Neural crest cell (in vitro differentiated cells): ENCODE results near the gene INO80. TPM values are rescaled to one million over a fixed set of nuclear protein-coding genes. Genes with fewer than 3 reads are reported as not detected.
A peak's percentile ranks its signal among the peaks of the same experiment; 100 is the strongest.

ENCODE experiments used
- DNase-seq: peaks from one replicate; pipeline ENCODE4 v3.0.0; 2021; ENCODE audit warnings: low read depth, mixed read lengths, low spot score
- H3K27ac Mint-ChIP-seq: one replicate; pipeline ENCODE4 v1.8.0; 2021; ENCODE audit warnings: mild to moderate bottlenecking, mixed read lengths; ENCODE audit not compliant: unreplicated experiment
- H3K27me3 Mint-ChIP-seq: 2 replicates; pipeline ENCODE4 v1.8.0; 2021; ENCODE audit warnings: low read depth, mild to moderate bottlenecking, mixed read lengths
- H3K36me3 Mint-ChIP-seq: 2 replicates; pipeline ENCODE4 v1.8.0; 2021; ENCODE audit warnings: low read depth, mild to moderate bottlenecking, mixed read lengths
- H3K4me1 Mint-ChIP-seq: 2 replicates; pipeline ENCODE4 v1.8.0; 2021; ENCODE audit warnings: mixed read lengths
- H3K4me3 Mint-ChIP-seq: one replicate; pipeline ENCODE4 v1.8.0; 2021; ENCODE audit warnings: mild to moderate bottlenecking, mixed read lengths
- H3K9me3 Mint-ChIP-seq: 2 replicates; pipeline ENCODE4 v1.8.0; 2021; ENCODE audit warnings: mixed read lengths
- total RNA-seq: library from RNA; stranded (reverse); gene quantifications from 2 replicates; pipeline ENCODE4 v1.2.1, GENCODE V29; 2021
- TF ChIP-seq, protein P1 (sequence below): fragments of 200-600 bp; sonication (generic); conservative IDR thresholded peaks from 2 replicates; pipeline ENCODE4 v1.5.0; 2021; ENCODE audit warnings: antibody characterized with exemption, mild to moderate bottlenecking

INO80 gene
- total RNA-seq, 1 donor from 2014 or later, result 18.5 TPM

DNA sequence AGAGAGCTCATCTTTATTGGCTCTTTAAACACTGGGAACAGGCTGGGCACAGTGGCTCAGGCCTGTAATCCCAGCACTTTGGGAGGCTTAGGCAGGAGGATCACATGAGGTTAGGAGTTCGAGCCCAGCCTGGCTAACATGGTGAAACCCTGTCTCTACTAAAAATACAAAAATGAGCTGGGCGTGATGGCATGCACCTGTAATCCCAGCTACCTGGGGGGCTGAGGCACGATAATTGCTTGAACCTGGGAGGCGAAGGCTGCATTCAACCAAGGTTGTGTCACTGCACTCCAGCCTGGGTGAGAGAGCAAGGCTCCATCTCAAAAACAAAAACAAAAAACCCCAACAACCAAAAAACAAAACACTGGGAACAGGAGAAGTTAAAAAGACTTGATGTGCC is 90.7 kb downstream of the INO80 start:
- no peaks in the 10 kb centered on the region for H3K4me1 Mint-ChIP-seq
- TF ChIP-seq, protein P1, sequence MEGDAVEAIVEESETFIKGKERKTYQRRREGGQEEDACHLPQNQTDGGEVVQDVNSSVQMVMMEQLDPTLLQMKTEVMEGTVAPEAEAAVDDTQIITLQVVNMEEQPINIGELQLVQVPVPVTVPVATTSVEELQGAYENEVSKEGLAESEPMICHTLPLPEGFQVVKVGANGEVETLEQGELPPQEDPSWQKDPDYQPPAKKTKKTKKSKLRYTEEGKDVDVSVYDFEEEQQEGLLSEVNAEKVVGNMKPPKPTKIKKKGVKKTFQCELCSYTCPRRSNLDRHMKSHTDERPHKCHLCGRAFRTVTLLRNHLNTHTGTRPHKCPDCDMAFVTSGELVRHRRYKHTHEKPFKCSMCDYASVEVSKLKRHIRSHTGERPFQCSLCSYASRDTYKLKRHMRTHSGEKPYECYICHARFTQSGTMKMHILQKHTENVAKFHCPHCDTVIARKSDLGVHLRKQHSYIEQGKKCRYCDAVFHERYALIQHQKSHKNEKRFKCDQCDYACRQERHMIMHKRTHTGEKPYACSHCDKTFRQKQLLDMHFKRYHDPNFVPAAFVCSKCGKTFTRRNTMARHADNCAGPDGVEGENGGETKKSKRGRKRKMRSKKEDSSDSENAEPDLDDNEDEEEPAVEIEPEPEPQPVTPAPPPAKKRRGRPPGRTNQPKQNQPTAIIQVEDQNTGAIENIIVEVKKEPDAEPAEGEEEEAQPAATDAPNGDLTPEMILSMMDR, result no peak
- no peaks in the 10 kb centered on the region for H3K9me3 Mint-ChIP-seq
- no peak for DNase-seq
- no peak overlapping the region for H3K4me3 Mint-ChIP-seq
- H3K27ac Mint-ChIP-seq, result no peak overlapping the region
- H3K27me3 Mint-ChIP-seq, result no peaks in the 10 kb centered on the region
- H3K36me3 Mint-ChIP-seq, result no peaks in the 10 kb centered on the region

DNA sequence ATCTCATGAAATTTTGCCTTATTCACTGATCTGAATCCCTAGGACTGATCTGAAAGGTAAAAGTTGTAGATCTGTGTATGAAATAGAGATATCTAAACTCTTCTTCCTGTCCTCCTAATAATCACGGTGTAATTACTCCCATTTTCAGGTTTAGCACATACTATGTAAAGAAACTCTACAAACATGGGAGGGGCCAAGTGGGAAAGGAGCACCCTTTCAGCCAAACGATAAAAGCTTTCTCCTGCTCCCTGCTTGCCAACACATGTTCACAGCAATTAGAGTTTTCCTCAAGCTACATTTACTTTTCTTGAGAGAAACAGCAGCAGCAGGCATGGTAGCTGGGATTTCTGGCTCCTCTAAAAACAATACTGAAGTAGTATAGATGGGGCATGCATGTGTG is 91.2 kb downstream of the INO80 start:
- no peak for DNase-seq
- no peaks in the 10 kb centered on the region for H3K36me3 Mint-ChIP-seq
- no peak overlapping the region for H3K27ac Mint-ChIP-seq
- no peaks in the 10 kb centered on the region for H3K9me3 Mint-ChIP-seq
- H3K27me3 Mint-ChIP-seq, result no peaks in the 10 kb centered on the region
- H3K4me1 Mint-ChIP-seq, result no peaks in the 10 kb centered on the region
- H3K4me3 Mint-ChIP-seq, result no peak overlapping the region
- TF ChIP-seq, protein P1, result no peak

DNA sequence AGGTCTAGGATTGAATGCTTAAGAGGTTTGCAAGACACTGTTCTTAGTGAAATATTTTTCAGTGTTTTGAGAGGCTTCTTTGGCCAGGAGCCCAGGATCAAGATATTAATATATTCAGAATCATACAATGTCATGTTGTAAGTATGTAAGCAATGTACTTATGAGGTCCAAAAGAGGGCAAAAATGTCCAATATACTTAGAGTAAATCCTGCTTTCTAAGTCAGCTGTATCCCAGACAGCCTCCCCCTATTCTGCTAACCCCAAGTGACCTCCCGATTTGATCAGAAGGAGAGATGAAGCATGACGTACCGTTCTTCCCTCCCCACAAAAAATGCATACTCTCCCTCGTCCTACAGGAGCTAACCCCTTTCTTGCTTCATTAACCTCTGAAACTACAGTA is 91.9 kb downstream of the INO80 start:
- H3K4me1 Mint-ChIP-seq, result no peaks in the 10 kb centered on the region
- no peak overlapping the region for H3K27ac Mint-ChIP-seq

DNA sequence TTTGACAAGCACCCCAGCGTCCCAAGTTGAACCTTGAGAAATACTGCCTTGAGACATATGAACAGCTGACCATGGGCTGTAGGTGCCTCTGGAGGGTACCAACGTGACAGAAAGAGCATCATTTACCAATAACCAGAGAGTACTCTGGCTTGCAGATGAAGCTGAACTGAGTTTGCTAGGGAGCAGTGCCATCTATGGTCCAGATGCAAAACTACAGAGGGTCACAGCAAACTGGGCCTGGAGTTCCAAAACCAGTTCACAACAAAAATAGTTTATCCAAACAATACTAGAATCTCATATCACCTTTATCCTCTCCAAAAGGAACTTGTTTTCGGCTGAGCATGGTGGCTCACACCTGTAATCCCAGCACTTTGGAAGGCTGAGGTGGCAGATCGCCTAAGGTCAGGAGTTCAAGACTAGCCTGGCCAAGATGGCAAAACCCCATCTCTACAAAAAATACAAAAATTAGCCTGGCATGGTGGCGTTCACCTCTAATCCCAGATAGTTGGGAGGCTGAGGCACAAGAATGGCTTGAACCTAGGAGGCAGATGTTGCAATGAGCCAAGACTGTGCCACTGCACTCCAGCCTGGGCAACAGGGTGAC is 93.5 kb downstream of the INO80 start:
- H3K27me3 Mint-ChIP-seq, result no peaks in the 10 kb centered on the region
- no peak overlapping the region for H3K27ac Mint-ChIP-seq

More for the DNA sequence above, 91.9 kb downstream of the INO80 start:
- no peak for DNase-seq
- Mint-ChIP-seq H3K9me3 (no peaks in the 10 kb centered on the region), H3K4me3 (no peak overlapping the region), H3K36me3 (no peaks in the 10 kb centered on the region), H3K27me3 (no peaks in the 10 kb centered on the region)
- TF ChIP-seq, protein P1, result no peak

DNA sequence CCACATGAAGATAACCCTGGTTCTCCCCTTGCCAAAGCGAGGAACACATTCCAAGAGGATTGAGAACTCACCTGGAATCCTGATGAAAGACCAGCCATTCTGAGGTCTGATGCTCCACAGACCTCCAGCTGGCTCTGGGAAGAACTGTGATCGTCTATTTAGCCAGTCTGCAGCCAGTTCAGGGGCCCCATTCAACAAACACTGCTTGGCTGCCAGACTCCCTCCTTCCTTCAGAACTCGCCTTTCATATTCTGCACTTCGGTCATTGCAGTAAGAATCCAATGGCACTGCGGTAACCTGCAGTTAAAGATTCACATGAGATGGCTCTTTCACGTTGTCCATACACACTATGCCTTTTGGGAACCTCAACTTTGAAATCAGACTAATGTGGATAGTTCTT is 95.3 kb downstream of the INO80 start:
- Mint-ChIP-seq H3K4me1 (no peaks in the 10 kb centered on the region), H3K9me3 (no peaks in the 10 kb centered on the region), H3K27me3 (no peaks in the 10 kb centered on the region), H3K36me3 (no peaks in the 10 kb centered on the region), H3K4me3 (no peak overlapping the region), H3K27ac (no peak overlapping the region)
- TF ChIP-seq, protein P1, result no peak
- DNase-seq, result no peak

More for the DNA sequence above, 93.5 kb downstream of the INO80 start:
- no peaks in the 10 kb centered on the region for H3K36me3 Mint-ChIP-seq
- H3K9me3 Mint-ChIP-seq, result no peaks in the 10 kb centered on the region
- H3K4me3 Mint-ChIP-seq, result no peak overlapping the region
- TF ChIP-seq, protein P1, result peak; percentile 78
- DNase-seq, result peak; percentile 41
- no peaks in the 10 kb centered on the region for H3K4me1 Mint-ChIP-seq
